HEK293 (cell line): Measurements from ENCODE around the gene HSFX3.
A peak's percentile ranks its signal among the peaks of the same experiment; 100 is the strongest.

Experiments used
- BCL6B ChIP-seq: fragments of 450-650 bp; formaldehyde crosslinking; IDR thresholded peaks from 2 replicates; pipeline ENCODE4 v1.5.1; 2017; ENCODE audit warnings: missing biosample characterization, missing genetic modification characterization
- GFI1B ChIP-seq: fragments of 450-650 bp; formaldehyde crosslinking; IDR thresholded peaks from 2 replicates; pipeline ENCODE4 v1.5.1; 2016; ENCODE audit warnings: missing biosample characterization, missing genetic modification characterization
- HIC1 ChIP-seq: fragments of 450-650 bp; formaldehyde crosslinking; IDR thresholded peaks from 2 replicates; pipeline ENCODE4 v1.5.1; 2016; ENCODE audit warnings: missing biosample characterization, missing genetic modification characterization
- KLF8 ChIP-seq: fragments of 450-650 bp; formaldehyde crosslinking; IDR thresholded peaks from 2 replicates; pipeline ENCODE4 v1.5.1; 2016; ENCODE audit warnings: missing biosample characterization, missing genetic modification characterization
- PRDM6 ChIP-seq: fragments of 450-650 bp; formaldehyde crosslinking; IDR thresholded peaks from 2 replicates; pipeline ENCODE4 v1.5.1; 2017; ENCODE audit warnings: missing biosample characterization, missing genetic modification characterization
- SP3 ChIP-seq: fragments of 450-650 bp; formaldehyde crosslinking; IDR thresholded peaks from 2 replicates; pipeline ENCODE4 v1.5.1; 2016; ENCODE audit warnings: missing biosample characterization, missing genetic modification characterization
- SP7 ChIP-seq: fragments of 450-650 bp; formaldehyde crosslinking; IDR thresholded peaks from 2 replicates; pipeline ENCODE4 v1.5.1; 2016; ENCODE audit warnings: missing biosample characterization, missing genetic modification characterization
- ZBTB49 ChIP-seq: fragments of 450-650 bp; formaldehyde crosslinking; IDR thresholded peaks from 2 replicates; pipeline ENCODE4 v1.5.1; 2016; ENCODE audit warnings: missing biosample characterization, missing genetic modification characterization, low read depth
- ZNF112 ChIP-seq: fragments of 450-650 bp; formaldehyde crosslinking; IDR thresholded peaks from 2 replicates; pipeline ENCODE4 v1.5.0; 2017; ENCODE audit warnings: missing biosample characterization, missing genetic modification characterization
- ZNF114 ChIP-seq: fragments of 450-650 bp; formaldehyde crosslinking; IDR thresholded peaks from 2 replicates; pipeline ENCODE4 v1.5.0; 2017; ENCODE audit warnings: missing biosample characterization, missing genetic modification characterization
- ZNF133 ChIP-seq: fragments of 450-650 bp; formaldehyde crosslinking; IDR thresholded peaks from 2 replicates; pipeline ENCODE4 v1.5.1; 2016; ENCODE audit warnings: missing biosample characterization, missing genetic modification characterization
- ZNF18 ChIP-seq: fragments of 450-650 bp; formaldehyde crosslinking; IDR thresholded peaks from 2 replicates; pipeline ENCODE4 v1.5.1; 2016; ENCODE audit warnings: missing biosample characterization, missing genetic modification characterization
- ZNF19 ChIP-seq: fragments of 450-650 bp; formaldehyde crosslinking; IDR thresholded peaks from 2 replicates; pipeline ENCODE4; 2016; ENCODE audit warnings: missing biosample characterization, missing genetic modification characterization, low read depth
- ZNF248 ChIP-seq: fragments of 450-650 bp; formaldehyde crosslinking; IDR thresholded peaks from 2 replicates; pipeline ENCODE4 v1.5.1; 2017; ENCODE audit warnings: missing biosample characterization, missing genetic modification characterization
- ZNF280C ChIP-seq: fragments of 450-650 bp; formaldehyde crosslinking; IDR thresholded peaks from 2 replicates; pipeline ENCODE4 v1.5.1; 2016; ENCODE audit warnings: missing biosample characterization, missing genetic modification characterization
- ZNF350 ChIP-seq: fragments of 450-650 bp; formaldehyde crosslinking; IDR thresholded peaks from 2 replicates; pipeline ENCODE4 v1.5.0; 2017; ENCODE audit warnings: missing biosample characterization, mild to moderate bottlenecking, missing genetic modification characterization
- ZNF366 ChIP-seq: fragments of 450-650 bp; formaldehyde crosslinking; conservative IDR thresholded peaks from 2 replicates; pipeline ENCODE4 v1.5.1; 2016; ENCODE audit warnings: missing biosample characterization, missing genetic modification characterization
- ZNF426 ChIP-seq: fragments of 450-650 bp; formaldehyde crosslinking; IDR thresholded peaks from 2 replicates; pipeline ENCODE4 v1.5.1; 2017; ENCODE audit warnings: missing biosample characterization, missing genetic modification characterization, mild to moderate bottlenecking, inconsistent platforms, moderate library complexity
- ZNF433 ChIP-seq: fragments of 450-650 bp; formaldehyde crosslinking; IDR thresholded peaks from 2 replicates; pipeline ENCODE4 v1.5.1; 2016; ENCODE audit warnings: missing biosample characterization, missing genetic modification characterization, low read depth
- ZNF513 ChIP-seq: fragments of 450-650 bp; IDR thresholded peaks from 2 replicates; pipeline ENCODE4 v1.5.1; 2018; ENCODE audit warnings: missing biosample characterization, missing genetic modification characterization
- ZNF560 ChIP-seq: fragments of 450-650 bp; formaldehyde crosslinking; IDR thresholded peaks from 2 replicates; pipeline ENCODE4 v1.5.1; 2017; ENCODE audit warnings: missing biosample characterization, missing genetic modification characterization, borderline replicate concordance
- ZNF610 ChIP-seq: fragments of 450-650 bp; formaldehyde crosslinking; IDR thresholded peaks from 2 replicates; pipeline ENCODE4 v1.5.1; 2016; ENCODE audit warnings: missing biosample characterization, missing genetic modification characterization, borderline replicate concordance
- ZNF843 ChIP-seq: fragments of 450-650 bp; formaldehyde crosslinking; IDR thresholded peaks from 2 replicates; pipeline ENCODE4 v1.5.1; 2016; ENCODE audit warnings: missing biosample characterization, missing genetic modification characterization

HSFX3 gene

GRCh38 chrX:149504915-149505651, 44.6 kb downstream of the HSFX3 start, which contains the start of gene IDS (continued):
- TF ChIP-seq HIC1 (tag by site-specific recombination) = no peak
- no peak for TF ChIP-seq ZNF114 (tag by site-specific recombination)
- TF ChIP-seq BCL6B (tag by site-specific recombination) = no peak
- 0 out of 2 replicates have a peak, but pooled peaks have one; percentile 42 for TF ChIP-seq ZNF610 (tag by site-specific recombination)
- no peak for TF ChIP-seq ZNF248 (tag by site-specific recombination)
- TF ChIP-seq SP3 (tag by site-specific recombination) = peak; percentile 58
- no peak for TF ChIP-seq ZNF280C
- TF ChIP-seq SP7 (tag by site-specific recombination) = 0 out of 2 replicates have a peak, but pooled peaks have one; percentile 28
- TF ChIP-seq ZNF366 (tag by site-specific recombination) = no peak; the same call in none of the 2 replicates
- no peak for TF ChIP-seq ZNF133
- no peak for TF ChIP-seq ZNF19
- peak; percentile 49; the same call in 1 of the 2 replicates for TF ChIP-seq KLF8 (tag by site-specific recombination)
- TF ChIP-seq ZNF433 = no peak
- TF ChIP-seq ZNF18 = no peak
- TF ChIP-seq ZNF112 (tag by site-specific recombination) = no peak
- TF ChIP-seq GFI1B (tag by site-specific recombination) = no peak
- TF ChIP-seq ZNF350 (tag by site-specific recombination) = no peak
- no peak for TF ChIP-seq ZNF513 (tag by site-specific recombination)
- no peak for TF ChIP-seq ZBTB49 (tag by site-specific recombination)
- TF ChIP-seq ZNF560 (tag by site-specific recombination) = no peak
- no peak for TF ChIP-seq ZNF843 (tag by site-specific recombination)
- TF ChIP-seq PRDM6 (tag by site-specific recombination) = no peak
- TF ChIP-seq ZNF426 (tag by site-specific recombination) = no peak
